Neuronal stem cell (in vitro differentiated cells): Measurements from ENCODE around the gene METRNL.
A peak's percentile ranks its signal among the peaks of the same experiment; 100 is the strongest.

Source experiments
- DNase-seq: peaks from one replicate; pipeline ENCODE4 v3.0.0-alpha.2; 2013; ENCODE audit warnings: low spot score
- H2AFZ ChIP-seq: one replicate; pipeline ENCODE4 v1.6.1; 2013; ENCODE audit warnings: mild to moderate bottlenecking, low read length, inconsistent platforms
- H2AK5ac ChIP-seq: 2 replicates; pipeline ENCODE4 v1.6.1; 2013; ENCODE audit warnings: low read depth, mild to moderate bottlenecking, inconsistent platforms, low read length, moderate library complexity, mixed read lengths
- H2BK120ac ChIP-seq: 2 replicates; pipeline ENCODE4 v1.6.1; 2013; ENCODE audit warnings: low read depth, mild to moderate bottlenecking, inconsistent platforms, low read length, moderate library complexity, mixed read lengths
- H2BK12ac ChIP-seq: one replicate; pipeline ENCODE4 v1.6.1; 2013; ENCODE audit warnings: low read length, inconsistent platforms
- H2BK15ac ChIP-seq: 2 replicates; pipeline ENCODE4 v1.6.1; 2013; ENCODE audit warnings: mild to moderate bottlenecking, low read length, inconsistent platforms, mixed read lengths
- H2BK5ac ChIP-seq: one replicate; pipeline ENCODE4 v1.6.1; 2013; ENCODE audit warnings: inconsistent platforms, mild to moderate bottlenecking, low read length, moderate library complexity
- H3K14ac ChIP-seq: one replicate; pipeline ENCODE4 v1.6.1; 2013; ENCODE audit warnings: low read length, inconsistent platforms
- H3K18ac ChIP-seq: 2 replicates; pipeline ENCODE4 v1.6.1; 2013; ENCODE audit warnings: low read length, inconsistent platforms
- H3K23ac ChIP-seq: 2 replicates; pipeline ENCODE4 v1.6.1; 2013; ENCODE audit warnings: low read depth, mild to moderate bottlenecking, mixed read lengths, low read length, inconsistent platforms; ENCODE audit not compliant: poor library complexity
- H3K27ac ChIP-seq: replicated peaks from 3 replicates; pipeline ENCODE4 v1.5.1; 2013; ENCODE audit warnings: low read length, inconsistent platforms
- H3K27me3 ChIP-seq, 3 experiments: 2 replicates each; pipeline ENCODE4 v1.6.1; 2013; ENCODE audit warnings: low read length in 3 of 3, mild to moderate bottlenecking in 2 of 3, inconsistent platforms in 1 of 3, low read depth in 1 of 3, mixed read lengths in 1 of 3, moderate library complexity in 1 of 3; ENCODE audit not compliant: control insufficient read depth in 3 of 3, insufficient read depth in 3 of 3
- H3K36me3 ChIP-seq, 2 donors: replicated peaks in 1 of 2; 2 replicates each; pipeline ENCODE4 v1.6.1; 2013; ENCODE audit warnings: low read length in 2 of 2; ENCODE audit not compliant: control insufficient read depth in 2 of 2, insufficient read depth in 2 of 2
- H3K4ac ChIP-seq: 2 replicates; pipeline ENCODE4 v1.6.1; 2013; ENCODE audit warnings: inconsistent platforms, mild to moderate bottlenecking, low read length, moderate library complexity
- H3K4me1 ChIP-seq, 2 donors: 1 replicate in 1 of 2; 2 replicates in 1 of 2; pipeline ENCODE4 v1.6.1; 2013; ENCODE audit warnings: low read length in 2 of 2, low read depth in 1 of 2; ENCODE audit not compliant: control insufficient read depth in 2 of 2, insufficient read depth in 1 of 2
- H3K4me2 ChIP-seq: one replicate; pipeline ENCODE4 v1.6.1; 2013; ENCODE audit warnings: mild to moderate bottlenecking, low read length, inconsistent platforms; ENCODE audit not compliant: insufficient read depth, poor library complexity, severe bottlenecking
- H3K4me3 ChIP-seq, 2 donors: 2 replicates each; pipeline ENCODE4 v1.5.1; 2013; ENCODE audit warnings: low read length in 2 of 2, mild to moderate bottlenecking in 2 of 2, inconsistent platforms in 1 of 2, moderate library complexity in 1 of 2
- H3K79me1 ChIP-seq: one replicate; pipeline ENCODE4 v1.6.1; 2013; ENCODE audit warnings: low read depth, mild to moderate bottlenecking, inconsistent platforms, low read length, moderate library complexity
- H3K9ac ChIP-seq: one replicate; pipeline ENCODE4 v1.6.1; 2013; ENCODE audit warnings: mild to moderate bottlenecking, low read depth, low read length, inconsistent platforms; ENCODE audit not compliant: poor library complexity
- H3K9me3 ChIP-seq, 2 donors: replicated peaks in 1 of 2; 2 replicates each; pipeline versions ENCODE3 to v1.6.1; 2013; ENCODE audit warnings: low read length in 2 of 2, mild to moderate bottlenecking in 2 of 2, inconsistent platforms in 1 of 2, low read depth in 1 of 2, mixed read lengths in 1 of 2, moderate library complexity in 1 of 2; ENCODE audit not compliant: control insufficient read depth in 2 of 2, insufficient read depth in 1 of 2
- H4K8ac ChIP-seq: one replicate; pipeline ENCODE4 v1.6.1; 2013; ENCODE audit warnings: low read depth, mild to moderate bottlenecking, inconsistent platforms, low read length, moderate library complexity
- H4K91ac ChIP-seq: one replicate; pipeline ENCODE4 v1.6.1; 2013; ENCODE audit warnings: low read length, low read depth, mild to moderate bottlenecking, inconsistent platforms; ENCODE audit not compliant: poor library complexity
- WGBS, 2 donors: extraction: QIAGEN DNeasy Blood & Tissue Kit; methylation state at CpG; one replicate each; pipeline ENCODE4 v1.1.7; 2013; ENCODE audit warnings: missing lambda C conversion rate in 2 of 2, mixed read lengths in 1 of 2; ENCODE audit not compliant: insufficient read length in 2 of 2, insufficient replicate concordance in 1 of 2; ENCODE audit errors: extremely low coverage in 2 of 2; 5-methylcytosine and 5-hydroxymethylcytosine counted together

The METRNL gene

GRCh38 chr17:83071966-83072562 lies 7.3 kb upstream of the METRNL start:
- H4K91ac ChIP-seq, result no peak overlapping the region
- H3K23ac ChIP-seq, result no peak overlapping the region
- no peak overlapping the region for H3K9ac ChIP-seq
- H3K27me3 ChIP-seq, result peaks cover 0 to 20% (median 9%) of the 10 kb centered on the region in 3 experiments
- H3K9me3 ChIP-seq, result peaks cover 2 to 3% of the 10 kb centered on the region in 2 donors
- H3K36me3 ChIP-seq, result no peaks in the 10 kb centered on the region
- H2BK120ac ChIP-seq, result no peak overlapping the region
- H3K18ac ChIP-seq, result no peak overlapping the region
- no peak overlapping the region for H3K27ac ChIP-seq
- no peak overlapping the region for H2BK12ac ChIP-seq
- H2BK5ac ChIP-seq, result no peak overlapping the region
- WGBS, 2 donors, result no CpG with 5 or more reads among the region's 10 CpGs
- no peak for DNase-seq
- no peak overlapping the region for H2AFZ ChIP-seq
- H3K4me1 ChIP-seq, result peaks cover 10 to 20% of the 10 kb centered on the region in 2 donors
- H3K4me3 ChIP-seq, result no peak overlapping the region
- no peak overlapping the region for H3K4ac ChIP-seq
- no peak overlapping the region for H3K14ac ChIP-seq
- no peak overlapping the region for H2AK5ac ChIP-seq
- H4K8ac ChIP-seq, result no peak overlapping the region
- H2BK15ac ChIP-seq, result no peak overlapping the region
- H3K79me1 ChIP-seq, result peaks cover 7% of the 10 kb centered on the region
- no peak overlapping the region for H3K4me2 ChIP-seq

GRCh38 chr17:83072600-83073358 lies 6.6 kb upstream of the METRNL start:
- H2BK5ac ChIP-seq, result no peak overlapping the region
- H3K4me1 ChIP-seq, result peaks cover 10 to 20% of the 10 kb centered on the region in 2 donors
- WGBS, 2 donors, result no CpG with 5 or more reads among the region's 28 CpGs
- peak overlapping the region; percentile 44 for H3K9ac ChIP-seq
- no peak overlapping the region for H3K27ac ChIP-seq
- H4K8ac ChIP-seq, result no peak overlapping the region
- peak overlapping the region; percentile 89 for H3K14ac ChIP-seq
- peak overlapping the region; percentile 92 for H2BK15ac ChIP-seq
- no peak overlapping the region for H3K4me3 ChIP-seq
- DNase-seq, result no peak
- no peak overlapping the region for H2BK120ac ChIP-seq
- no peaks in the 10 kb centered on the region for H3K36me3 ChIP-seq
- H3K23ac ChIP-seq, result peak overlapping the region; percentile 96
- H3K4me2 ChIP-seq, result no peak overlapping the region
- peak overlapping the region; percentile 91 for H3K18ac ChIP-seq
- peaks cover 7% of the 10 kb centered on the region for H3K79me1 ChIP-seq
- H2AFZ ChIP-seq, result no peak overlapping the region
- H2AK5ac ChIP-seq, result peak overlapping the region; percentile 71
- no peak overlapping the region for H4K91ac ChIP-seq
- H2BK12ac ChIP-seq, result peak overlapping the region; percentile 58
- H3K27me3 ChIP-seq, result peaks cover 2 to 27% (median 16%) of the 10 kb centered on the region in 3 experiments
- H3K4ac ChIP-seq, result no peak overlapping the region
- peaks cover 2 to 3% of the 10 kb centered on the region in 2 donors for H3K9me3 ChIP-seq

- H3K36me3 ChIP-seq, result no peaks in the 10 kb centered on the region
- peak overlapping the region; percentile 58 for H2BK12ac ChIP-seq
- peak overlapping the region; percentile 44 for H3K9ac ChIP-seq
- H2AK5ac ChIP-seq, result peak overlapping the region; percentile 71
- no CpG with 5 or more reads among the region's 32 CpGs for WGBS, 2 donors
- no peak overlapping the region for H3K4me3 ChIP-seq
- peak overlapping the region; percentile 71 for H3K18ac ChIP-seq
- H3K4ac ChIP-seq, result no peak overlapping the region
- no peak overlapping the region for H3K4me2 ChIP-seq
- peaks cover 12 to 23% of the 10 kb centered on the region in 2 donors for H3K4me1 ChIP-seq
- H4K91ac ChIP-seq, result no peak overlapping the region
- peaks cover 9 to 35% (median 24%) of the 10 kb centered on the region in 3 experiments for H3K27me3 ChIP-seq
- H3K27ac ChIP-seq, result no peak overlapping the region
- no peak overlapping the region for H2AFZ ChIP-seq
- H3K79me1 ChIP-seq, result peaks cover 7% of the 10 kb centered on the region
- peak overlapping the region; percentile 92 for H2BK15ac ChIP-seq
- peak overlapping the region; percentile 96 for H3K23ac ChIP-seq
- H3K9me3 ChIP-seq, result peaks cover 2 to 3% of the 10 kb centered on the region in 2 donors
- H4K8ac ChIP-seq, result no peak overlapping the region
- no peak for DNase-seq
- H2BK120ac ChIP-seq, result no peak overlapping the region
- peak overlapping the region; percentile 47 for H3K14ac ChIP-seq
- H2BK5ac ChIP-seq, result no peak overlapping the region
These were observed 5.9 kb upstream of the METRNL start for GRCh38 chr17:83073389-83074063.
